Measurements from ENCODE around the gene MEGF9. TPM values are rescaled to one million over a fixed set of nuclear protein-coding genes. Genes with fewer than 3 reads are reported as not detected.

Gene MEGF9
- total RNA-seq, 4 donors from 2014 or later: 65.2 to 194 (median 138) TPM

- Histone ChIP-seq H3K4me3 (replicated peaks in 1 of 3) (no peak overlapping the region), H3K9me3 (no peaks in the 10 kb centered on the region), H3K36me3 (peaks cover 0 to 6% of the 10 kb centered on the region in 2 donors), H3K27me3 (no peaks in the 10 kb centered on the region), H3K4me1 (peaks cover 8 to 23% of the 10 kb centered on the region in 2 donors), H3K27ac (peak overlapping the region in 2 of 3 donors; percentile 20 to 37)
- intact Hi-C loops (cut with DNase I): loop anchor here (5.0 kb wide), 2 partner anchors 180 to 305 kb away; no protein-coding TSS in a partner anchor
- 62 to 72% methylated on average over 6 of the region's 6 CpGs for WGBS, 2 donors
- no peak for TF ChIP-seq POLR2A (IDR thresholded peaks at IDR 0.05)
- no peak for TF ChIP-seq CTCF (IDR thresholded peaks at IDR 0.05)
- DNase-seq: no peak
These were observed 43.0 kb upstream of the MEGF9 start for GRCh38 chr9:120757026-120757913.

GRCh38 chr9:120756531-120756930 is 42.3 kb upstream of the MEGF9 start:
- peaks cover 8 to 23% of the 10 kb centered on the region in 2 donors for H3K4me1 ChIP-seq
- no peaks in the 10 kb centered on the region for H3K27me3 ChIP-seq
- H3K9me3 ChIP-seq: no peaks in the 10 kb centered on the region
- no peak for DNase-seq
- no peak overlapping the region for H3K4me3 ChIP-seq (replicated peaks in 1 of 3)
- H3K36me3 ChIP-seq: peaks cover 0 to under 1% of the 10 kb centered on the region in 2 donors
- intact Hi-C loops (cut with DNase I): loop anchor here (5.0 kb wide), 2 partner anchors 181 to 306 kb away; no protein-coding TSS in a partner anchor
- peak overlapping the region; percentile 20 to 37 (median 20) for H3K27ac ChIP-seq
- TF ChIP-seq POLR2A (IDR thresholded peaks at IDR 0.05): no peak
- TF ChIP-seq CTCF (IDR thresholded peaks at IDR 0.05): no peak
- 16 to 21% methylated on average over 1 of the region's 1 CpG for WGBS, 2 donors

- intact Hi-C loops (cut with DNase I): loop anchor here (5.0 kb wide), 2 partner anchors 181 to 306 kb away; no protein-coding TSS in a partner anchor
- Histone ChIP-seq H3K36me3 (no peaks in the 10 kb centered on the region), H3K27me3 (no peaks in the 10 kb centered on the region), H3K4me1 (peaks cover 8 to 23% of the 10 kb centered on the region in 2 donors), H3K9me3 (no peaks in the 10 kb centered on the region), H3K4me3 (replicated peaks in 1 of 3) (no peak overlapping the region), H3K27ac (peak overlapping the region in 2 of 3 donors; percentile 20)
- 11 to 20% methylated on average over 6 of the region's 6 CpGs for WGBS, 2 donors
- TF ChIP-seq CTCF (IDR thresholded peaks at IDR 0.05): peak; percentile 83 to 94 (median 87)
- TF ChIP-seq POLR2A (IDR thresholded peaks at IDR 0.05): no peak
- DNase-seq: peak; percentile 45 to 48
These were observed 41.7 kb upstream of the MEGF9 start for GRCh38 chr9:120755810-120756434.

GRCh38 chr9:120755044-120755443 is 40.8 kb upstream of the MEGF9 start:
- H3K4me3 ChIP-seq (replicated peaks in 1 of 3): no peak overlapping the region
- no peak for DNase-seq
- no peaks in the 10 kb centered on the region for H3K9me3 ChIP-seq
- no peaks in the 10 kb centered on the region for H3K27me3 ChIP-seq
- no peak for TF ChIP-seq CTCF (IDR thresholded peaks at IDR 0.05)
- no peak for TF ChIP-seq POLR2A (IDR thresholded peaks at IDR 0.05)
- no peak overlapping the region for H3K27ac ChIP-seq
- no peaks in the 10 kb centered on the region for H3K36me3 ChIP-seq
- intact Hi-C loops (cut with DNase I): loop anchor here (5.0 kb wide), 2 partner anchors 182 to 307 kb away; no protein-coding TSS in a partner anchor
- peaks cover 8 to 23% of the 10 kb centered on the region in 2 donors for H3K4me1 ChIP-seq
- 96 to 97% methylated on average over 2 of the region's 2 CpGs for whole genome bisulfite sequencing, 2 donors

Data from thyroid gland (tissue), 4 donors.